DND-41 (cell line): ENCODE data around the gene ANKHD1.
A peak's percentile ranks its signal among the peaks of the same experiment; 100 is the strongest.
"Not testable (repeated sequence)": the region's sequence is repeated elsewhere in the genome, so short reads cannot be mapped to it uniquely, and the experiment has no call there.

ENCODE experiments used
- ATAC-seq: fragments of 200-7000 bp; cut with Tn5 transposase; 3 replicates; pipeline ENCODE4 v1.9.1; 2021; ENCODE audit warnings: low read depth; ENCODE audit not compliant: insufficient read depth
- DNase-seq: peaks from one replicate; pipeline ENCODE4 v3.0.0-alpha.2; 2020
- H2AFZ ChIP-seq: 2 replicates; pipeline ENCODE4 v1.6.0; 2012; ENCODE audit warnings: low read depth, low read length
- H3K27ac ChIP-seq: 2 replicates; pipeline ENCODE4 v1.5.1; 2012; ENCODE audit warnings: low read length, inconsistent platforms
- H3K27me3 ChIP-seq: fragments of 200-600 bp; sonication (generic); 2 replicates; pipeline ENCODE4 v1.6.0; 2012; ENCODE audit warnings: low read length, mild to moderate bottlenecking, inconsistent platforms; ENCODE audit not compliant: insufficient read depth, poor library complexity
- H3K36me3 ChIP-seq: 2 replicates; pipeline ENCODE4 v1.5.1; 2012; ENCODE audit warnings: low read length, inconsistent platforms; ENCODE audit not compliant: insufficient read depth
- H3K4me1 ChIP-seq: 2 replicates; pipeline ENCODE4 v1.5.1; 2012; ENCODE audit warnings: mild to moderate bottlenecking, low read length; ENCODE audit not compliant: insufficient read depth
- H3K4me2 ChIP-seq: 2 replicates; pipeline ENCODE4 v1.6.0; 2012; ENCODE audit warnings: mild to moderate bottlenecking, moderate library complexity, low read length, inconsistent platforms; ENCODE audit not compliant: insufficient read depth
- H3K4me3 ChIP-seq, 2 experiments: fragments of 200-600 bp in 1 of 2; shearing (Covaris generic) in 1 of 2; 2 replicates each; pipeline ENCODE4 v1.5.1; 2012 to 2016; ENCODE audit warnings: inconsistent platforms in 2 of 2, low read length in 2 of 2, mild to moderate bottlenecking in 2 of 2, low read depth in 1 of 2, moderate library complexity in 1 of 2
- H3K79me2 ChIP-seq: 2 replicates; pipeline ENCODE4 v1.6.0; 2012; ENCODE audit warnings: low read length, inconsistent platforms; ENCODE audit not compliant: insufficient read depth
- H3K9ac ChIP-seq: 2 replicates; pipeline ENCODE4 v1.6.0; 2012; ENCODE audit warnings: low read depth, mild to moderate bottlenecking, inconsistent platforms, low read length, moderate library complexity
- H3K9me3 ChIP-seq: 2 replicates; pipeline ENCODE4 v1.5.1; 2012; ENCODE audit warnings: low read length, moderate library complexity, mild to moderate bottlenecking, inconsistent platforms; ENCODE audit not compliant: insufficient read depth, severe bottlenecking
- H4K20me1 ChIP-seq: 2 replicates; pipeline ENCODE4 v1.6.0; 2012; ENCODE audit warnings: low read length; ENCODE audit not compliant: insufficient read depth
- EZH2 ChIP-seq: IDR thresholded peaks from 3 replicates; pipeline ENCODE4 v1.6.1; 2012; ENCODE audit warnings: borderline replicate concordance, low read depth, mild to moderate bottlenecking, moderate library complexity, low read length, inconsistent platforms; ENCODE audit not compliant: severe bottlenecking
- TF ChIP-seq, protein P1 (sequence below): IDR thresholded peaks from 2 replicates; pipeline ENCODE4 v1.5.1; 2012; ENCODE audit warnings: borderline replicate concordance, low read length, moderate library complexity, mild to moderate bottlenecking; ENCODE audit not compliant: poor library complexity, severe bottlenecking; ENCODE audit errors: extremely low read depth

Gene ANKHD1

GRCh38 chr5:140574165-140574564 lies 172.5 kb downstream of the ANKHD1 start:
- no peak overlapping the region for H3K27ac ChIP-seq
- TF ChIP-seq, protein P1, sequence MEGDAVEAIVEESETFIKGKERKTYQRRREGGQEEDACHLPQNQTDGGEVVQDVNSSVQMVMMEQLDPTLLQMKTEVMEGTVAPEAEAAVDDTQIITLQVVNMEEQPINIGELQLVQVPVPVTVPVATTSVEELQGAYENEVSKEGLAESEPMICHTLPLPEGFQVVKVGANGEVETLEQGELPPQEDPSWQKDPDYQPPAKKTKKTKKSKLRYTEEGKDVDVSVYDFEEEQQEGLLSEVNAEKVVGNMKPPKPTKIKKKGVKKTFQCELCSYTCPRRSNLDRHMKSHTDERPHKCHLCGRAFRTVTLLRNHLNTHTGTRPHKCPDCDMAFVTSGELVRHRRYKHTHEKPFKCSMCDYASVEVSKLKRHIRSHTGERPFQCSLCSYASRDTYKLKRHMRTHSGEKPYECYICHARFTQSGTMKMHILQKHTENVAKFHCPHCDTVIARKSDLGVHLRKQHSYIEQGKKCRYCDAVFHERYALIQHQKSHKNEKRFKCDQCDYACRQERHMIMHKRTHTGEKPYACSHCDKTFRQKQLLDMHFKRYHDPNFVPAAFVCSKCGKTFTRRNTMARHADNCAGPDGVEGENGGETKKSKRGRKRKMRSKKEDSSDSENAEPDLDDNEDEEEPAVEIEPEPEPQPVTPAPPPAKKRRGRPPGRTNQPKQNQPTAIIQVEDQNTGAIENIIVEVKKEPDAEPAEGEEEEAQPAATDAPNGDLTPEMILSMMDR, result no peak
- no peak for TF ChIP-seq EZH2
- H3K27me3 ChIP-seq, result no peaks in the 10 kb centered on the region
- H3K9me3 ChIP-seq, result no peaks in the 10 kb centered on the region
- DNase-seq, result no peak
- H3K4me1 ChIP-seq, result peaks cover 7% of the 10 kb centered on the region
- no peaks in the 10 kb centered on the region for H4K20me1 ChIP-seq
- ATAC-seq, result no peak
- no peak overlapping the region for H3K4me3 ChIP-seq
- 0 out of 2 replicates have a peak, but pooled peaks cover 4% of the 10 kb centered on the region for H3K36me3 ChIP-seq
- H3K79me2 ChIP-seq, result no peaks in the 10 kb centered on the region
- no peak overlapping the region for H2AFZ ChIP-seq
- no peak overlapping the region for H3K4me2 ChIP-seq
- H3K9ac ChIP-seq, result no peak overlapping the region

- no peaks in the 10 kb centered on the region for H3K36me3 ChIP-seq
- H3K4me1 ChIP-seq, result peaks cover 7% of the 10 kb centered on the region
- ATAC-seq (no peak), DNase-seq (no peak)
- TF ChIP-seq EZH2, result no peak
- TF ChIP-seq, protein P1, result no peak
- H3K4me3 ChIP-seq, result no peak overlapping the region
- no peaks in the 10 kb centered on the region for H3K27me3 ChIP-seq
- no peak overlapping the region for H3K9ac ChIP-seq
- H2AFZ ChIP-seq, result no peak overlapping the region
- no peaks in the 10 kb centered on the region for H3K9me3 ChIP-seq
- no peaks in the 10 kb centered on the region for H4K20me1 ChIP-seq
- no peaks in the 10 kb centered on the region for H3K79me2 ChIP-seq
- no peak overlapping the region for H3K4me2 ChIP-seq
- no peak overlapping the region for H3K27ac ChIP-seq
Observed at GRCh38 chr5:140575309-140575708, 173.7 kb downstream of the ANKHD1 start.

GRCh38 chr5:140576776-140577201 lies 175.2 kb downstream of the ANKHD1 start:
- Histone ChIP-seq H3K79me2 (no peaks in the 10 kb centered on the region), H2AFZ (peak overlapping the region; percentile 81), H3K4me1 (peaks cover 7% of the 10 kb centered on the region), H3K27ac (no peak overlapping the region), H3K36me3 (no peaks in the 10 kb centered on the region), H3K27me3 (no peaks in the 10 kb centered on the region), H3K4me3 (no peak overlapping the region), H3K4me2 (no peak overlapping the region), H4K20me1 (no peaks in the 10 kb centered on the region), H3K9me3 (no peaks in the 10 kb centered on the region), H3K9ac (no peak overlapping the region)
- DNase-seq, result no peak
- ATAC-seq, result peak; percentile 78
- TF ChIP-seq EZH2, result no peak
- TF ChIP-seq, protein P1, result no peak

DNA sequence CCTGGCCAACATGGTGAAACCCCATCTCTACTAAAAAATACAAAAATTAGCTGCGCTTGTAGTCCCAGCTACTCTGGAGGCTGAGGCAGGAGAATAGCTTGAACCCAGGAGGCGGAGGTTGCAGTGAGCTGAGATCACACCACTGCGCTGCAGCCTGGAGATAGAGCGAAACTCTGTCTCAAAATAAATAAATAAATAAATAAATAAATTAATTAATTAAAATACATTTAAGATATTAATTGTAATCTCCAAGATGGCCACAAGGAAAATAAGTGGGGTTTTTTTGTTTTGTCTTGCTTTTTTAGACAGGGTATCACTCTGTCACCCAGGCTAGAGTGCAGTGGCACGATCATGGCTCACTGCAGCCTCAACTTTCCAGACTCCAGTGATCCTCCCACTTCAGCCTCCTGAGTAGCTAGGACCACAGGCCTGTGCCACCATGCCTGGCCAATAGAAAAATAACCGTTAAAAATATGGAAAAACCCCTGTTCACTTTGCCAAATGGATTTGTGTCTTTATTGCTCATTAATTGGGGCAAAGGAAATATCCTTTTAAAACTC lies 177.6 kb downstream of the ANKHD1 start:
- H3K27ac ChIP-seq, H3K79me2 ChIP-seq, H3K36me3 ChIP-seq, H3K4me2 ChIP-seq, H3K9ac ChIP-seq, DNase-seq, H3K4me1 ChIP-seq, H2AFZ ChIP-seq, ATAC-seq, H3K4me3 ChIP-seq, H3K27me3 ChIP-seq, H3K9me3 ChIP-seq, H4K20me1 ChIP-seq: not testable (repeated sequence)
